WTC11 (cell line): ENCODE data around the gene ZIK1. TPM values are rescaled to one million over a fixed set of nuclear protein-coding genes. Genes with fewer than 3 reads are reported as not detected.

Experiments
- ATAC-seq: fragments of 200-7000 bp; cut with Tn5 transposase; 2 replicates; pipeline ENCODE4 v1.10.0; 2021; ENCODE audit warnings: mild to moderate bottlenecking, moderate library complexity
- CTCF ChIA-PET: fragments of 300-600 bp; sonication (Branson Sonifier 250); formaldehyde crosslinking; loops from one replicate; lab custom pipeline; 2021; ENCODE audit warnings: antibody characterized with exemption; lab: Charles Lee
- POLR2A ChIA-PET: fragments of 350-600 bp; sonication (Branson Sonifier 250); formaldehyde crosslinking; loops from one replicate; lab custom pipeline; 2021; ENCODE audit warnings: antibody characterized with exemption; lab: Charles Lee
- DNase-seq: peaks from one replicate; pipeline ENCODE4 v3.0.0; 2021; ENCODE audit warnings: low spot score
- H3K27ac Mint-ChIP-seq: 2 replicates; pipeline ENCODE4 v1.8.0; 2021; ENCODE audit warnings: mixed read lengths
- H3K27me3 Mint-ChIP-seq: 2 replicates; pipeline ENCODE4 v1.8.0; 2021; ENCODE audit warnings: low read depth, mild to moderate bottlenecking, moderate library complexity, mixed read lengths
- H3K36me3 Mint-ChIP-seq: 2 replicates; pipeline ENCODE4 v1.8.0; 2021; ENCODE audit warnings: mixed read lengths
- H3K4me1 Mint-ChIP-seq: 2 replicates; pipeline ENCODE4 v1.8.0; 2022; ENCODE audit warnings: mixed read lengths
- H3K4me3 Mint-ChIP-seq: 2 replicates; pipeline ENCODE4 v1.8.0; 2021; ENCODE audit warnings: mild to moderate bottlenecking, moderate library complexity, mixed read lengths
- H3K9me3 Mint-ChIP-seq: 2 replicates; pipeline ENCODE4 v1.8.0; 2021; ENCODE audit warnings: mixed read lengths
- FOXK1 ChIP-seq: sonication (generic); formaldehyde crosslinking; IDR thresholded peaks from 2 replicates; pipeline ENCODE4 v1.8.0; 2022; ENCODE audit warnings: mild to moderate bottlenecking, moderate library complexity, missing genetic modification reagents
- GRHL2 ChIP-seq: fragments of 250-450 bp; sonication (Bioruptor Pico); IDR thresholded peaks from 2 replicates; pipeline ENCODE4 v1.8.0; 2022; ENCODE audit warnings: mild to moderate bottlenecking, moderate library complexity; ENCODE audit not compliant: insufficient replicate concordance, severe bottlenecking
- GTF2I ChIP-seq: fragments of 250-450 bp; sonication (Bioruptor Pico); conservative IDR thresholded peaks from 2 replicates; pipeline ENCODE4 v1.4.0; 2021; ENCODE audit warnings: mild to moderate bottlenecking
- NFATC4 ChIP-seq: fragments of 250-450 bp; sonication (Bioruptor Pico); IDR thresholded peaks from 2 replicates; pipeline ENCODE4 v1.9.0; 2021; ENCODE audit warnings: mild to moderate bottlenecking
- NFE2L1 ChIP-seq: sonication (generic); formaldehyde crosslinking; IDR thresholded peaks from 2 replicates; pipeline ENCODE4 v1.8.1; 2023; ENCODE audit warnings: missing genetic modification reagents
- NR2C2 ChIP-seq: sonication (generic); formaldehyde crosslinking; IDR thresholded peaks from 2 replicates; pipeline ENCODE4 v1.8.0; 2022; ENCODE audit warnings: mild to moderate bottlenecking, missing genetic modification reagents
- TEAD4 ChIP-seq: sonication (generic); formaldehyde crosslinking; IDR thresholded peaks from 2 replicates; pipeline ENCODE4 v1.8.0; 2022; ENCODE audit warnings: mild to moderate bottlenecking, missing genetic modification reagents
- USF1 ChIP-seq: sonication (generic); formaldehyde crosslinking; IDR thresholded peaks from 2 replicates; pipeline ENCODE4 v1.8.0; 2022; ENCODE audit warnings: mild to moderate bottlenecking, missing genetic modification reagents
- ZBTB21 ChIP-seq: sonication (generic); formaldehyde crosslinking; IDR thresholded peaks from 2 replicates; pipeline ENCODE4 v1.8.1; 2023; ENCODE audit warnings: mild to moderate bottlenecking, missing genetic modification reagents, borderline replicate concordance
- ZNF121 ChIP-seq: sonication (generic); formaldehyde crosslinking; IDR thresholded peaks from 2 replicates; pipeline ENCODE4 v1.8.0; 2023; ENCODE audit warnings: missing genetic modification reagents
- ZNF263 ChIP-seq: sonication (generic); formaldehyde crosslinking; IDR thresholded peaks from 2 replicates; pipeline ENCODE4 v1.8.1; 2022; ENCODE audit warnings: low read depth, mild to moderate bottlenecking, moderate library complexity, missing genetic modification reagents
- ZNF317 ChIP-seq: sonication (generic); formaldehyde crosslinking; IDR thresholded peaks from 2 replicates; pipeline ENCODE4 v1.8.1; 2023; ENCODE audit warnings: low read depth, mild to moderate bottlenecking, moderate library complexity, missing genetic modification reagents, borderline replicate concordance
- ZNF396 ChIP-seq: fragments of 250-450 bp; sonication (Bioruptor Pico); IDR thresholded peaks from 2 replicates; pipeline ENCODE4 v1.8.0; 2021; ENCODE audit warnings: mild to moderate bottlenecking, moderate library complexity, borderline replicate concordance
- ZNF416 ChIP-seq: fragments of 250-450 bp; sonication (Bioruptor Pico); IDR thresholded peaks from 2 replicates; pipeline ENCODE4 v1.9.0; 2021; ENCODE audit warnings: mild to moderate bottlenecking, inconsistent platforms
- ZNF423 ChIP-seq: fragments of 250-450 bp; sonication (Bioruptor Pico); IDR thresholded peaks from 2 replicates; pipeline ENCODE4 v2.1.2; 2022; ENCODE audit warnings: mild to moderate bottlenecking, moderate library complexity
- total RNA-seq: library from RNA; stranded (reverse); gene quantifications from 3 replicates; pipeline ENCODE4 v1.2.3, GENCODE V29; 2021
- TF ChIP-seq, protein P1 (sequence below): fragments of 250-450 bp; sonication (Bioruptor Pico); IDR thresholded peaks from 2 replicates; pipeline ENCODE4 v1.9.0; 2021; ENCODE audit warnings: mild to moderate bottlenecking
- TF ChIP-seq, protein P2 (sequence below): sonication (generic); formaldehyde crosslinking; IDR thresholded peaks from 2 replicates; pipeline ENCODE4 v1.8.1; 2022; ENCODE audit warnings: mild to moderate bottlenecking, missing genetic modification reagents, moderate library complexity, borderline replicate concordance
- TF ChIP-seq, protein P3 (sequence below): sonication (generic); formaldehyde crosslinking; IDR thresholded peaks from 2 replicates; pipeline ENCODE4 v1.8.1; 2022; ENCODE audit warnings: missing genetic modification reagents, borderline replicate concordance
- TF ChIP-seq, protein P4 (sequence below): sonication (generic); formaldehyde crosslinking; IDR thresholded peaks from 2 replicates; pipeline ENCODE4 v1.8.0; 2022; ENCODE audit warnings: mild to moderate bottlenecking, missing genetic modification reagents
- TF ChIP-seq, protein P5 (sequence below): sonication (generic); formaldehyde crosslinking; conservative IDR thresholded peaks from 2 replicates; pipeline ENCODE4 v1.8.1; 2023; ENCODE audit warnings: mild to moderate bottlenecking, low read depth, missing genetic modification reagents, moderate library complexity
- TF ChIP-seq, protein P6 (sequence below): sonication (generic); formaldehyde crosslinking; IDR thresholded peaks from 2 replicates; pipeline ENCODE4 v1.8.1; 2023; ENCODE audit warnings: mild to moderate bottlenecking, missing genetic modification reagents
- TF ChIP-seq, protein P7 (sequence below): sonication (generic); formaldehyde crosslinking; IDR thresholded peaks from 2 replicates; pipeline ENCODE4 v1.8.1; 2023; ENCODE audit warnings: mild to moderate bottlenecking, moderate library complexity, missing genetic modification reagents

ZIK1 gene
- total RNA-seq, 1 experiment from 2014 or later: 31.1 TPM

DNA sequence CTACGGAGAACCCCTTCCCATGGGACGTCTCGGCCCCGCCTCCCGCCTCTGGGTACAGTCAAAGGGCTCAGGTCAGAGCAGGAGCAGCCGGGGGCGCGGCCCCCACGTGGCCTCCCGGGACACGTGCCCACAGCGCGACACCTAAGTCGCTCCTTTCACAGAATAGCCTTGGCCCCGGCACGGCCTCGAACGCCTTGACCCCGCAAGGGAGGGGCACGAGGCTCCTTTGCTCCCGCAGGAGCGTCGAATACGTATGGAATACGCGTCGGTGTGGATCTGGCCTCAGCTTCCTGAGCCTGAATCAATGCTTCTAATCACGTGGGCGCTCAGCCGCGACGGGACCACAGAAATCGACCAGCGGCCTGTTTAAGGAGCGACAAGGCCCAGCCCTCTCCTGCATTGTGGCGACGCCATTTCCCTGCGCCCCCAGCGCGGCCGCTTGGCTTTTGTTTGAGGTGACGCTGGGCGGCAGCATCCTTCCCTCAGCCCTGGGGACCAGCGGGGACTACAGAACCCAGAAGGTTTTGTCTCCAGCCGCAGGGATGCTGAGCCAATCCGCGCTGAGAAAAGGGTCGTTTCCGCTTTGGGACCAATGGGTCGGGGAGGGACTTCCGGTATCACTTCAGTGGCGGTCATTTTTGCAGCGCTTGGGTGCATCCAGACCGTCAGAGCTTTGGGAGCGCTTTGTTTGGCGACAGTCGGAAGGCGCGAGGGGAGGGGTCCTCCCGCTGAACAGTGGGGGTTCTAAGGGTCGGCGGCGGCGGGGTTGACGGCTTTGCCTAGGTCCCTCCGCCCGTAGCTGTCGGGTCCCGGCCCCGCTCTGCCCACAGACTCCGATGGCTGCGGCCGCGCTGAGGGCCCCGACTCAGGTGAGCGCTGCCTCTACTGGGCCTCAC, at the start of gene ZIK1 (continued):
- TF ChIP-seq ZNF317 (CRISPR knock-in tag): peak; percentile 75; the same call in 1 of the 2 replicates
- TF ChIP-seq, protein P1, sequence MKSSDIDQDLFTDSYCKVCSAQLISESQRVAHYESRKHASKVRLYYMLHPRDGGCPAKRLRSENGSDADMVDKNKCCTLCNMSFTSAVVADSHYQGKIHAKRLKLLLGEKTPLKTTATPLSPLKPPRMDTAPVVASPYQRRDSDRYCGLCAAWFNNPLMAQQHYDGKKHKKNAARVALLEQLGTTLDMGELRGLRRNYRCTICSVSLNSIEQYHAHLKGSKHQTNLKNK: no peak
- no peak for TF ChIP-seq ZNF396 (CRISPR knock-in tag)
- TF ChIP-seq, protein P2, sequence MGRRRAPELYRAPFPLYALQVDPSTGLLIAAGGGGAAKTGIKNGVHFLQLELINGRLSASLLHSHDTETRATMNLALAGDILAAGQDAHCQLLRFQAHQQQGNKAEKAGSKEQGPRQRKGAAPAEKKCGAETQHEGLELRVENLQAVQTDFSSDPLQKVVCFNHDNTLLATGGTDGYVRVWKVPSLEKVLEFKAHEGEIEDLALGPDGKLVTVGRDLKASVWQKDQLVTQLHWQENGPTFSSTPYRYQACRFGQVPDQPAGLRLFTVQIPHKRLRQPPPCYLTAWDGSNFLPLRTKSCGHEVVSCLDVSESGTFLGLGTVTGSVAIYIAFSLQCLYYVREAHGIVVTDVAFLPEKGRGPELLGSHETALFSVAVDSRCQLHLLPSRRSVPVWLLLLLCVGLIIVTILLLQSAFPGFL: no peak
- peak; percentile 95 for TF ChIP-seq USF1
- peak; percentile 86; the same call in 1 of the 2 replicates for TF ChIP-seq NR2C2 (CRISPR knock-in tag)
- TF ChIP-seq, protein P3, sequence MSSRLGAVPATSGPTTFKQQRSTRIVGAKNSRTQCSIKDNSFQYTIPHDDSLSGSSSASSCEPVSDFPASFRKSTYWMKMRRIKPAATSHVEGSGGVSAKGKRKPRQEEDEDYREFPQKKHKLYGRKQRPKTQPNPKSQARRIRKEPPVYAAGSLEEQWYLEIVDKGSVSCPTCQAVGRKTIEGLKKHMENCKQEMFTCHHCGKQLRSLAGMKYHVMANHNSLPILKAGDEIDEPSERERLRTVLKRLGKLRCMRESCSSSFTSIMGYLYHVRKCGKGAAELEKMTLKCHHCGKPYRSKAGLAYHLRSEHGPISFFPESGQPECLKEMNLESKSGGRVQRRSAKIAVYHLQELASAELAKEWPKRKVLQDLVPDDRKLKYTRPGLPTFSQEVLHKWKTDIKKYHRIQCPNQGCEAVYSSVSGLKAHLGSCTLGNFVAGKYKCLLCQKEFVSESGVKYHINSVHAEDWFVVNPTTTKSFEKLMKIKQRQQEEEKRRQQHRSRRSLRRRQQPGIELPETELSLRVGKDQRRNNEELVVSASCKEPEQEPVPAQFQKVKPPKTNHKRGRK: 0 out of 2 replicates have a peak, but pooled peaks have one; percentile 66
- no peak for TF ChIP-seq GTF2I (CRISPR knock-in tag)
- no peak for TF ChIP-seq ZNF423
- peak; percentile 78 for TF ChIP-seq ZBTB21 (CRISPR knock-in tag)
- peak; percentile 62; the same call in 1 of the 2 replicates for TF ChIP-seq ZNF263 (CRISPR knock-in tag)
- TF ChIP-seq NFE2L1 (CRISPR knock-in tag): peak; percentile 96
- no peak for TF ChIP-seq ZNF416
- no peak for TF ChIP-seq GRHL2 (CRISPR knock-in tag)

DNA sequence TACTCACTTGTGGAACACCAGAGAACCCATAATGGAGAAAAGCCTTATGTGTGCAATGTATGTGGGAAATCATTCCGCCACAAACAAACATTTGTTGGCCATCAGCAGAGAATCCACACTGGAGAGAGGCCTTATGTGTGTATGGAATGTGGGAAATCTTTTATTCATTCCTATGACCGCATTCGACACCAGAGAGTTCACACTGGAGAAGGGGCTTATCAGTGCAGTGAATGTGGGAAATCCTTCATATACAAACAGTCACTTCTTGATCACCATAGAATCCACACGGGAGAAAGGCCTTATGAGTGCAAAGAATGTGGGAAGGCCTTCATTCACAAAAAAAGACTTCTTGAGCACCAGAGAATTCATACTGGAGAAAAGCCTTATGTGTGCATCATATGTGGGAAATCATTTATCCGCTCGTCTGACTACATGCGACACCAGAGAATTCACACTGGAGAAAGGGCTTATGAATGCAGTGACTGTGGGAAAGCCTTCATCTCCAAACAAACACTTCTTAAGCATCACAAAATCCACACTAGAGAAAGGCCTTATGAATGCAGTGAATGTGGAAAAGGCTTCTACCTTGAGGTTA, 45.9 kb upstream of the ZIK1 start:
- no peak overlapping the region for H3K27ac Mint-ChIP-seq
- ATAC-seq: no peak
- ChIA-PET CTCF (no interaction called here), POLR2A (no interaction called here)
- no peak for DNase-seq
- H3K9me3 Mint-ChIP-seq: peaks cover 60% of the 10 kb centered on the region
- peaks cover 90% of the 10 kb centered on the region for H3K36me3 Mint-ChIP-seq
- no peak overlapping the region for H3K4me3 Mint-ChIP-seq
- H3K27me3 Mint-ChIP-seq: peaks cover 3% of the 10 kb centered on the region; the same call in 1 of the 2 replicates
- no peaks in the 10 kb centered on the region for H3K4me1 Mint-ChIP-seq
- no peak for TF ChIP-seq NFE2L1 (CRISPR knock-in tag)
- TF ChIP-seq TEAD4 (CRISPR knock-in tag): no peak
- no peak for TF ChIP-seq FOXK1 (CRISPR knock-in tag)
- no peak for TF ChIP-seq NFATC4 (CRISPR knock-in tag)
- no peak for TF ChIP-seq ZNF416
- TF ChIP-seq ZNF121: no peak
- TF ChIP-seq, protein P4, sequence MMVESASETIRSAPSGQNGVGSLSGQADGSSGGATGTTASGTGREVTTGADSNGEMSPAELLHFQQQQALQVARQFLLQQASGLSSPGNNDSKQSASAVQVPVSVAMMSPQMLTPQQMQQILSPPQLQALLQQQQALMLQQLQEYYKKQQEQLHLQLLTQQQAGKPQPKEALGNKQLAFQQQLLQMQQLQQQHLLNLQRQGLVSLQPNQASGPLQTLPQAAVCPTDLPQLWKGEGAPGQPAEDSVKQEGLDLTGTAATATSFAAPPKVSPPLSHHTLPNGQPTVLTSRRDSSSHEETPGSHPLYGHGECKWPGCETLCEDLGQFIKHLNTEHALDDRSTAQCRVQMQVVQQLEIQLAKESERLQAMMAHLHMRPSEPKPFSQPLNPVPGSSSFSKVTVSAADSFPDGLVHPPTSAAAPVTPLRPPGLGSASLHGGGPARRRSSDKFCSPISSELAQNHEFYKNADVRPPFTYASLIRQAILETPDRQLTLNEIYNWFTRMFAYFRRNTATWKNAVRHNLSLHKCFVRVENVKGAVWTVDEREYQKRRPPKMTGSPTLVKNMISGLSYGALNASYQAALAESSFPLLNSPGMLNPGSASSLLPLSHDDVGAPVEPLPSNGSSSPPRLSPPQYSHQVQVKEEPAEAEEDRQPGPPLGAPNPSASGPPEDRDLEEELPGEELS (CRISPR knock-in tag): no peak
- TF ChIP-seq, protein P5, sequence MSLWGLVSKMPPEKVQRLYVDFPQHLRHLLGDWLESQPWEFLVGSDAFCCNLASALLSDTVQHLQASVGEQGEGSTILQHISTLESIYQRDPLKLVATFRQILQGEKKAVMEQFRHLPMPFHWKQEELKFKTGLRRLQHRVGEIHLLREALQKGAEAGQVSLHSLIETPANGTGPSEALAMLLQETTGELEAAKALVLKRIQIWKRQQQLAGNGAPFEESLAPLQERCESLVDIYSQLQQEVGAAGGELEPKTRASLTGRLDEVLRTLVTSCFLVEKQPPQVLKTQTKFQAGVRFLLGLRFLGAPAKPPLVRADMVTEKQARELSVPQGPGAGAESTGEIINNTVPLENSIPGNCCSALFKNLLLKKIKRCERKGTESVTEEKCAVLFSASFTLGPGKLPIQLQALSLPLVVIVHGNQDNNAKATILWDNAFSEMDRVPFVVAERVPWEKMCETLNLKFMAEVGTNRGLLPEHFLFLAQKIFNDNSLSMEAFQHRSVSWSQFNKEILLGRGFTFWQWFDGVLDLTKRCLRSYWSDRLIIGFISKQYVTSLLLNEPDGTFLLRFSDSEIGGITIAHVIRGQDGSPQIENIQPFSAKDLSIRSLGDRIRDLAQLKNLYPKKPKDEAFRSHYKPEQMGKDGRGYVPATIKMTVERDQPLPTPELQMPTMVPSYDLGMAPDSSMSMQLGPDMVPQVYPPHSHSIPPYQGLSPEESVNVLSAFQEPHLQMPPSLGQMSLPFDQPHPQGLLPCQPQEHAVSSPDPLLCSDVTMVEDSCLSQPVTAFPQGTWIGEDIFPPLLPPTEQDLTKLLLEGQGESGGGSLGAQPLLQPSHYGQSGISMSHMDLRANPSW (CRISPR knock-in tag): no peak
- TF ChIP-seq, protein P6, sequence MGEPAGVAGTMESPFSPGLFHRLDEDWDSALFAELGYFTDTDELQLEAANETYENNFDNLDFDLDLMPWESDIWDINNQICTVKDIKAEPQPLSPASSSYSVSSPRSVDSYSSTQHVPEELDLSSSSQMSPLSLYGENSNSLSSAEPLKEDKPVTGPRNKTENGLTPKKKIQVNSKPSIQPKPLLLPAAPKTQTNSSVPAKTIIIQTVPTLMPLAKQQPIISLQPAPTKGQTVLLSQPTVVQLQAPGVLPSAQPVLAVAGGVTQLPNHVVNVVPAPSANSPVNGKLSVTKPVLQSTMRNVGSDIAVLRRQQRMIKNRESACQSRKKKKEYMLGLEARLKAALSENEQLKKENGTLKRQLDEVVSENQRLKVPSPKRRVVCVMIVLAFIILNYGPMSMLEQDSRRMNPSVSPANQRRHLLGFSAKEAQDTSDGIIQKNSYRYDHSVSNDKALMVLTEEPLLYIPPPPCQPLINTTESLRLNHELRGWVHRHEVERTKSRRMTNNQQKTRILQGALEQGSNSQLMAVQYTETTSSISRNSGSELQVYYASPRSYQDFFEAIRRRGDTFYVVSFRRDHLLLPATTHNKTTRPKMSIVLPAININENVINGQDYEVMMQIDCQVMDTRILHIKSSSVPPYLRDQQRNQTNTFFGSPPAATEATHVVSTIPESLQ (CRISPR knock-in tag): no peak
- TF ChIP-seq, protein P7, sequence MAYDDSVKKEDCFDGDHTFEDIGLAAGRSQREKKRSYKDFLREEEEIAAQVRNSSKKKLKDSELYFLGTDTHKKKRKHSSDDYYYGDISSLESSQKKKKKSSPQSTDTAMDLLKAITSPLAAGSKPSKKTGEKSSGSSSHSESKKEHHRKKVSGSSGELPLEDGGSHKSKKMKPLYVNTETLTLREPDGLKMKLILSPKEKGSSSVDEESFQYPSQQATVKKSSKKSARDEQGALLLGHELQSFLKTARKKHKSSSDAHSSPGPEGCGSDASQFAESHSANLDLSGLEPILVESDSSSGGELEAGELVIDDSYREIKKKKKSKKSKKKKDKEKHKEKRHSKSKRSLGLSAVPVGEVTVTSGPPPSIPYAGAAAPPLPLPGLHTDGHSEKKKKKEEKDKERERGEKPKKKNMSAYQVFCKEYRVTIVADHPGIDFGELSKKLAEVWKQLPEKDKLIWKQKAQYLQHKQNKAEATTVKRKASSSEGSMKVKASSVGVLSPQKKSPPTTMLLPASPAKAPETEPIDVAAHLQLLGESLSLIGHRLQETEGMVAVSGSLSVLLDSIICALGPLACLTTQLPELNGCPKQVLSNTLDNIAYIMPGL (CRISPR knock-in tag): no peak
